Stomach (tissue), 9 donors: ENCODE results near the gene CCDC179. TPM values are rescaled to one million over a fixed set of nuclear protein-coding genes. Genes with fewer than 3 reads are reported as not detected.
A peak's percentile ranks its signal among the peaks of the same experiment; 100 is the strongest.

Experiments
- DNase-seq, 2 donors: peaks; one replicate each; pipeline versions ENCODE4 v3.0.0 to v3.0.0-alpha.2; 2013 to 2019
- H3K27ac ChIP-seq, 5 donors: fragments of 200-600 bp in 4 of 5; sonication (generic) in 4 of 5; one replicate each; pipeline ENCODE4 v1.5.1; 2013 to 2019; ENCODE audit warnings: mild to moderate bottlenecking in 1 of 5, moderate library complexity in 1 of 5
- H3K27me3 ChIP-seq, 3 donors: fragments of 200-600 bp; sonication (generic); one replicate each; pipeline ENCODE4 v1.5.1; 2017 to 2019; ENCODE audit warnings: mixed run types in 1 of 3
- H3K36me3 ChIP-seq, 4 donors: fragments of 200-600 bp; sonication (generic); 1 replicate in 3 of 4; 2 replicates in 1 of 4; pipeline ENCODE4 v1.5.1; 2016 to 2019
- H3K4me1 ChIP-seq, 4 donors: fragments of 200-600 bp; sonication (generic); one replicate each; pipeline ENCODE4 v1.5.1; 2016 to 2019
- H3K4me3 ChIP-seq, 4 donors: fragments of 200-600 bp; sonication (generic) in 3 of 4; one replicate each; pipeline ENCODE4 v1.5.1; 2016 to 2019; ENCODE audit warnings: mild to moderate bottlenecking in 1 of 4
- H3K9me3 ChIP-seq, 4 donors: fragments of 200-600 bp; sonication (generic); one replicate each; pipeline ENCODE4 v1.5.1; 2016 to 2019
- EP300 ChIP-seq: sonication (generic); formaldehyde crosslinking; IDR thresholded peaks from one replicate; pipeline ENCODE4 v1.6.1; 2017; ENCODE audit warnings: antibody characterized with exemption
- POLR2A ChIP-seq, 4 donors: fragments of 450-650 bp; IDR thresholded peaks; one replicate each; pipeline ENCODE4 v1.6.1; 2016; ENCODE audit warnings: antibody characterized with exemption in 4 of 4, control low read depth in 2 of 4, mild to moderate bottlenecking in 1 of 4, moderate library complexity in 1 of 4
- POLR2AphosphoS5 ChIP-seq, 3 donors: sonication (generic); formaldehyde crosslinking; IDR thresholded peaks; one replicate each; pipeline ENCODE4 v1.6.1; 2016; ENCODE audit warnings: antibody characterized with exemption in 3 of 3
- WGBS, 5 donors: extraction: QIAGEN DNeasy Blood & Tissue Kit in 3 of 5; methylation state at CpG; one replicate each; pipeline versions ENCODE4 v1.1.5 to v1.1.7; 2013 to 2018; 5-methylcytosine and 5-hydroxymethylcytosine counted together
- intact Hi-C: fragments of 100-400 bp; cut with DNase I; formaldehyde crosslinking; loops from one replicate; pipeline ENCODE4 v1.15.1; 2023; ENCODE audit warnings: low total_unique reads
- polyA plus RNA-seq, 3 donors: library from polyadenylated mRNA; stranded (reverse); fragments of 200-250 nt; gene quantifications; one replicate each; pipeline ENCODE4 v1.2.3, GENCODE V29; 2013
- total RNA-seq, 5 donors: library from RNA; depleted of rRNA; stranded (reverse); fragments of >200 nt; gene quantifications; one replicate each; pipeline versions ENCODE4 v1.1.0 to v1.2.3, GENCODE V29; 2014 to 2016
- TF ChIP-seq, protein P1 (sequence below), 7 experiments: fragments of 450-650 bp in 4 of 7; fragments of 200-600 bp in 3 of 7; sonication (generic) in 3 of 7; IDR thresholded peaks; one replicate each; pipeline ENCODE4 v1.5.1; 2016 to 2019; ENCODE audit warnings: antibody characterized with exemption in 7 of 7, control low read depth in 2 of 7, mild to moderate bottlenecking in 1 of 7
- donor health status: healthy with polysubstance abuse.
- donor health status: Bipolar disorder and iron deficiency.
- donor health status: healthy.

Gene CCDC179
- total and polyA plus RNA-seq, 8 donors = not detected

DNA sequence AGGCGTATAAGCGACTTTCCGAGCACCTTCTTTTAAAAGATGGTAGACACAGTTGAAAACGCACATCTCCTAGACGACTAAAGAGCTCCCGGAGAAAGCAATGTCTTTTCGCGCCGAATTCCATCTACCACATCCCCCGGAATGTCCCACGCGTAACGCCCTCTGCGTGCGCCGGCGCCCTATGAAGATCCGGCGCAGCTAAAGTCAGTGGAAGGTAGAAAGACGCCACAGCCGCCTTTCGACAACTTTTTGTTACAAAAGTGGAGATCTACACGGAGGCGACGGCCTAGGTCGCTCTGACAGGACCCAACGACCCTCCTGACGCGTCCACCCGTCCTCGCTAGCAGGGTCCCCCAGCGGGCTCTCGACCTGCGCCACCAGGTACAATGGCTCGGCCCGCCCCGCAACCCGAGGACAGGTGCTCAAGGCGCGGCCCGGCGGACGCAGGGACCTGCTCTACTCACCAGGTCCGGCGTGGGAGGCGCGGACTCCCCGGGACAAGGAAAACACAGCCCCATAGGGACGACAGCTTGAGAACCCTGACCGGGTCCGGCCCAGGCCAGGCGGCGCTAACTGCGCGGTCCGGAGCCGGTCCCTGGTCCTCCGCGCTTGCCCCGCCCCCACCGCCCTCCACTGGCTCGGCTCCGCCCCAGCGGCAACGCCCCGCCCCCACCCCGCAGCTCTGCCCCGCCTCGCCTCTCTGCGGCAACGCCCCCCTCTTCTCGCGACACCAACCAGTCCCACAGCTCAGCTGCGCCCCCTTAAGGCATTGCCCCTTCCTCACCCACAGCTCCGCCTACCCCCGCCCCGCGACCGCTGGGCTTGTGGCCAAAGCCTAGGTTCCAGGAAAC, 30.8 kb downstream of the CCDC179 start, which contains the start of gene SVIP:
TSS of gene SVIP (minus strand) at position 571 of the 851 bp plus-strand sequence. CDS start at position 518, 53 bp downstream.
- intact Hi-C loops = no loop called here

DNA sequence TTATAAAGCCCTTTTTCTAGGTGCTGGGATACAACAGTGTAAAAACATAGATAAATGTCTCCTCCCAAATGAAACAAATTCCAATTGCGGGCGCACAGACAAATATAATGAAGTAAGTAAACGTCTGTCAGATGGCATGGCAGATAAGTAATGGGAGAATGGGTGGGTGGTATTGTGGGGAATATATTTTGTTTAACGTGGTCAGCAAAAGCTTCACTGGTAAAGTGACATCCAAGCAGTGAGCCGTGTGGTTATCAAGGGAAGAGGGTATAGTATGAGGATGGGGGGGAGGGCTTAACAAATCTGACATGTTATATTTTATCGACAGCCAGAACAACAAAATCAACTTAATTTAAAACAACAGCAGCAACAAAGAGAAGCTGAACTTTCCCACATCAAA, 31.9 kb downstream of the CCDC179 start:
- intact Hi-C loops = no loop called here
- no peak for TF ChIP-seq POLR2AphosphoS5 (IDR thresholded peaks at IDR 0.05)
- Histone ChIP-seq H3K36me3 (peaks cover 0 to 37% (median 33%) of the 10 kb centered on the region in 4 donors), H3K27ac (no peak overlapping the region), H3K9me3 (no peaks in the 10 kb centered on the region), H3K4me1 (peaks cover 8 to 26% (median 16%) of the 10 kb centered on the region in 4 donors), H3K27me3 (no peaks in the 10 kb centered on the region), H3K4me3 (peak overlapping the region in 3 of 4 donors; percentile 69 to 96 (median 70))
- no peak for DNase-seq
- 36 to 50% (median 40%) methylated on average over 6 of the region's 6 CpGs for WGBS, 5 donors

More for the DNA sequence above, 30.8 kb downstream of the CCDC179 start, which contains the start of gene SVIP:
- peaks cover 0 to 28% (median 25%) of the 10 kb centered on the region in 4 donors for H3K36me3 ChIP-seq
- peak within 1 kb of the TSS; percentile 69 to 96 (median 82) for H3K4me3 ChIP-seq
- H3K27me3 ChIP-seq = no peaks in the 10 kb centered on the region
- no peaks in the 10 kb centered on the region for H3K9me3 ChIP-seq
- H3K27ac ChIP-seq = peak within 1 kb of the TSS; percentile 85 to 100 (median 94)
- TF ChIP-seq EP300 (no peak), POLR2A (IDR thresholded peaks at IDR 0.05) (no peak), POLR2AphosphoS5 (IDR thresholded peaks at IDR 0.05) (peak; percentile 36 to 91 (median 80))
- TF ChIP-seq, protein P1, sequence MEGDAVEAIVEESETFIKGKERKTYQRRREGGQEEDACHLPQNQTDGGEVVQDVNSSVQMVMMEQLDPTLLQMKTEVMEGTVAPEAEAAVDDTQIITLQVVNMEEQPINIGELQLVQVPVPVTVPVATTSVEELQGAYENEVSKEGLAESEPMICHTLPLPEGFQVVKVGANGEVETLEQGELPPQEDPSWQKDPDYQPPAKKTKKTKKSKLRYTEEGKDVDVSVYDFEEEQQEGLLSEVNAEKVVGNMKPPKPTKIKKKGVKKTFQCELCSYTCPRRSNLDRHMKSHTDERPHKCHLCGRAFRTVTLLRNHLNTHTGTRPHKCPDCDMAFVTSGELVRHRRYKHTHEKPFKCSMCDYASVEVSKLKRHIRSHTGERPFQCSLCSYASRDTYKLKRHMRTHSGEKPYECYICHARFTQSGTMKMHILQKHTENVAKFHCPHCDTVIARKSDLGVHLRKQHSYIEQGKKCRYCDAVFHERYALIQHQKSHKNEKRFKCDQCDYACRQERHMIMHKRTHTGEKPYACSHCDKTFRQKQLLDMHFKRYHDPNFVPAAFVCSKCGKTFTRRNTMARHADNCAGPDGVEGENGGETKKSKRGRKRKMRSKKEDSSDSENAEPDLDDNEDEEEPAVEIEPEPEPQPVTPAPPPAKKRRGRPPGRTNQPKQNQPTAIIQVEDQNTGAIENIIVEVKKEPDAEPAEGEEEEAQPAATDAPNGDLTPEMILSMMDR (IDR thresholded peaks at IDR 0.05) = peak in 5 of 7 experiments; percentile 44 to 70 (median 67)
- 0 to 1% (median 1%) methylated on average over 47 to 79 of the region's 79 CpGs for WGBS, 5 donors
- peak; percentile 98 for DNase-seq
- peaks cover 8 to 26% (median 16%) of the 10 kb centered on the region in 4 donors for H3K4me1 ChIP-seq

- Histone ChIP-seq H3K4me3 (no peak overlapping the region), H3K36me3 (peaks cover 4 to 93% (median 80%) of the 10 kb centered on the region in 4 donors), H3K9me3 (no peaks in the 10 kb centered on the region), H3K27me3 (no peaks in the 10 kb centered on the region), H3K27ac (no peak overlapping the region), H3K4me1 (peaks cover 0 to 2% (median 0%) of the 10 kb centered on the region in 4 donors)
- DNase-seq = no peak
- intact Hi-C loops = no loop called here
- TF ChIP-seq POLR2A (IDR thresholded peaks at IDR 0.05) (no peak), EP300 (no peak), POLR2AphosphoS5 (IDR thresholded peaks at IDR 0.05) (no peak)
- TF ChIP-seq, protein P1 (IDR thresholded peaks at IDR 0.05) = no peak
- WGBS, 5 donors = 91 to 97% (median 94%) methylated on average over 2 of the region's 2 CpGs
Measured at GRCh38 chr11:22822203-22822602, 38.1 kb downstream of the CCDC179 start.

GRCh38 chr11:22809893-22810292, 50.4 kb downstream of the CCDC179 start:
- DNase-seq = no peak
- Histone ChIP-seq H3K4me1 (peaks cover 0 to 15% (median 13%) of the 10 kb centered on the region in 4 donors), H3K27me3 (no peaks in the 10 kb centered on the region), H3K27ac (no peak overlapping the region), H3K4me3 (no peak overlapping the region), H3K36me3 (no peaks in the 10 kb centered on the region), H3K9me3 (peaks cover 0 to 6% (median 0%) of the 10 kb centered on the region in 4 donors)
- intact Hi-C loops = no loop called here
- TF ChIP-seq EP300 (no peak), POLR2A (IDR thresholded peaks at IDR 0.05) (no peak), POLR2AphosphoS5 (IDR thresholded peaks at IDR 0.05) (no peak)
- TF ChIP-seq, protein P1 (IDR thresholded peaks at IDR 0.05) = no peak
- 73 to 96% (median 93%) methylated on average over 3 of the region's 3 CpGs for WGBS, 5 donors
